ENCODE results near the gene PYM1. TPM values are rescaled to one million over a fixed set of nuclear protein-coding genes. Genes with fewer than 3 reads are reported as not detected.

PYM1 gene
- polyA plus RNA-seq, 1 donor from 2014 or later, result 49.3 TPM

- Histone ChIP-seq H4K20me1 (ENCODE audit: insufficient read depth) (no peaks in the 10 kb centered on the region), H3K9me2 (ENCODE audit: insufficient read depth, low read length) (no peaks in the 10 kb centered on the region), H3K27ac (ENCODE audit: low read length) (no peak overlapping the region), H3K4me2 (ENCODE audit: low read length) (no peak overlapping the region), H3K4me3 (ENCODE audit: low read length) (no peak overlapping the region), H3K9me3 (ENCODE audit: low read length) (no peaks in the 10 kb centered on the region), H2AFZ (ENCODE audit: low read depth, low read length) (no peak overlapping the region), H3K79me2 (replicated peaks; ENCODE audit: insufficient read depth, low read length) (no peaks in the 10 kb centered on the region), H3K27me3 (ENCODE audit: insufficient read depth, low read depth, low read length) (no peaks in the 10 kb centered on the region), H3K9ac (ENCODE audit: low read length) (no peak overlapping the region), H3K36me3 (ENCODE audit: insufficient read depth, low read length) (no peaks in the 10 kb centered on the region), H3F3A (ENCODE audit: insufficient read depth, low read length, poor library complexity, severe bottlenecking) (no peaks in the 10 kb centered on the region)
- TF ChIP-seq TAF1 (IDR thresholded peaks at IDR 0.05; ENCODE audit: low read depth), result no peak
- TF ChIP-seq MXI1 (conservative IDR thresholded peaks at IDR 0.05; ENCODE audit: poor library complexity, severe bottlenecking), result no peak
- no peak for TF ChIP-seq POLR2AphosphoS5 (IDR thresholded peaks at IDR 0.05)
- TF ChIP-seq CTCF (IDR thresholded peaks at IDR 0.05; ENCODE audit: poor library complexity, severe bottlenecking), result no peak
- TF ChIP-seq REST (IDR thresholded peaks at IDR 0.05; ENCODE audit: borderline replicate concordance), result no peak
- no peak for TF ChIP-seq RAD21 (conservative IDR thresholded peaks at IDR 0.05)
- no peak for TF ChIP-seq EZH2 (IDR thresholded peaks at IDR 0.05; ENCODE audit: borderline replicate concordance, insufficient read depth, low read length, poor library complexity, severe bottlenecking)
- no peak for TF ChIP-seq EP300 (conservative IDR thresholded peaks at IDR 0.05; ENCODE audit: poor library complexity, severe bottlenecking)
- TF ChIP-seq SMC3 (conservative IDR thresholded peaks at IDR 0.05; ENCODE audit: poor library complexity), result no peak
These were observed 29.6 kb upstream of the PYM1 start for GRCh38 chr12:55957106-55957859.

- H3K9me3 ChIP-seq (ENCODE audit: low read length), result no peaks in the 10 kb centered on the region
- H3K36me3 ChIP-seq (ENCODE audit: insufficient read depth, low read length), result no peaks in the 10 kb centered on the region
- no peaks in the 10 kb centered on the region for H3K27me3 ChIP-seq (ENCODE audit: insufficient read depth, low read depth, low read length)
- H3K9me2 ChIP-seq (ENCODE audit: insufficient read depth, low read length), result no peaks in the 10 kb centered on the region
- H3K9ac ChIP-seq (ENCODE audit: low read length), result no peak overlapping the region
- no peak overlapping the region for H3K4me3 ChIP-seq (ENCODE audit: low read length)
- no peaks in the 10 kb centered on the region for H3K79me2 ChIP-seq (replicated peaks; ENCODE audit: insufficient read depth, low read length)
- no peak overlapping the region for H3K27ac ChIP-seq (ENCODE audit: low read length)
- no peaks in the 10 kb centered on the region for H4K20me1 ChIP-seq (ENCODE audit: insufficient read depth)
- H2AFZ ChIP-seq (ENCODE audit: low read depth, low read length), result no peak overlapping the region
- no peaks in the 10 kb centered on the region for H3F3A ChIP-seq (ENCODE audit: insufficient read depth, low read length, poor library complexity, severe bottlenecking)
- TF ChIP-seq CTCF (IDR thresholded peaks at IDR 0.05; ENCODE audit: poor library complexity, severe bottlenecking), result no peak
- H3K4me2 ChIP-seq (ENCODE audit: low read length), result no peak overlapping the region
These were observed 28.3 kb upstream of the PYM1 start for GRCh38 chr12:55955800-55956508.
